GM19025 (cell line): ENCODE data around the gene MOB1B.

Experiments used
- ATAC-seq: cut with Tn5 transposase; IDR thresholded peaks from one replicate; pipeline ENCODE4 v1.9.1; 2021; ENCODE audit warnings: mild to moderate bottlenecking, low read depth, moderate library complexity; ENCODE audit not compliant: unreplicated experiment

The MOB1B gene

DNA sequence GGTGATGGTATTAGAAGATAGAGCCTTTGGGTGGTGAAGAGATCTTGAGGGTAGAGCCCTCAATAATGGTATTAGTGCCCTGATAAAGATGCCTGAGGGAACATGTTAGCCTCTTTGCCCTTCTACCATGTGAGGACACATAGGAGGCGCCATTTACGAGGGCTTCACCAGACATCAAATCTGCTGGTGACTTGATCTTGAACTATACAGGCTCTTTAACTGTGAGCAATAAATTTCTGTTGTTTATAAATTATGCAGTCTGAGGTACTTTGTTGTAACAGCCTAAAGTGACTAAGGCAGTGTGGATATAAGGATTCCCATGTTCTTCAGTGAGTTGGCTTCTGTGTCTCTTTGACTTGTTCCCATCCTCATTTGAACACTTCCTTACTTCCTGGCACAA lies 11.8 kb downstream of the MOB1B start:
- ATAC-seq: no peak

GRCh38 chr4:70914631-70915030 lies 12.5 kb downstream of the MOB1B start:
- no peak for ATAC-seq

DNA sequence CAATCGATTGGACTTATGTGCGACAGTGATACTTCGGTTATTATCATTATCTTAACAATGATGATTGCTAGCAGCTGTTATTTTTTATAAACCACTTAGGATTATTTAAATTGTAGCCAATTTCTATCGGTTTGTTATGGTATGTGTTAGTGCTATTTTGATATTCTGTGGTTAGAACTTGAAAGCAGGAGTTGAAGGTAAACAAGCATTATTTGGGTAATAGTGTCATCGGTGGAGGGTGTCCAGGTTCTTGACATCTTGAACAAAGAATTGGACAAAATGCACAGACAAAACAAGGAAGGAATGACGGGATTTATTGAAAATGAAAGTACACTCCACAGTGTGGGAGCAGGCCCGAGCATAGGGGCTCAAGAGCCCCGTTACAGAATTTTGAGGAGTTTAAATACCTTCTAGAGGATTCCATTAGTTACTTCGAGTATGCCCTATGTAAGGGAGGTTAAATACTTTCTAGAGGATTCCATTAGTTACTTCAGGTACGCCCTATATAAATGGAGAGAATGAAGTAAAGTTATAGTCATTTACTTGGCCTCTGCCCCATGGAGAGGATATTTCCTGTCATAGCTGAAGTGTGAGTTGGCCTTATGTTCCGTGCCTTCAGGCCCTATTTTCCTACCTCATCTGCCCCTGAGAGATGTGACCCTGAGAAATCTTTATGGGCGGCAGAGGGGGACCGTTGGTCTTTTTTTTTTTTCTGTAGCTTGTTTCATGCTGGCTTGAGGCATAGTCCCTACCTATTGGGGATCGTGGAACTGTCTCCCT lies 13.1 kb downstream of the MOB1B start:
- no peak for ATAC-seq

- no peak for ATAC-seq
Measured at GRCh38 chr4:70915874-70916559, 13.8 kb downstream of the MOB1B start.

DNA sequence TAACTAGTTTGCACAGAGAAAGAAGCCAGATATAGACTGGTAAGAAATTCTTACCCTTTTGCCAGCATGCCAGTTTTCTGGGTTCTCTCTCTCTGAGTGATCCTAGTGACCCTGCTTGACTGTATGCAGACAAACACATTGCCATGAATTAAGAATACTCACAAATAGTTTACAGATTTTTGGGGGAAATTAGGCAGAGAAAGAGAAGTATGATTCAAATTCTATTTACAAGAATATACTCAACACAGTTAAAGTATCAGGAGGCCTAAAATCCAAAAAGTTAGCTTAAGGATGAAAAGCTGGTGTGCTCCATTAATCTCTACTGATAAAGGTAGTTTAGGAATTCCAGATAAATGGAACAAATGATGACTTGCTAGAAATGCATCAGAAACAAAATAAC lies 18.4 kb downstream of the MOB1B start:
- ATAC-seq: no peak

DNA sequence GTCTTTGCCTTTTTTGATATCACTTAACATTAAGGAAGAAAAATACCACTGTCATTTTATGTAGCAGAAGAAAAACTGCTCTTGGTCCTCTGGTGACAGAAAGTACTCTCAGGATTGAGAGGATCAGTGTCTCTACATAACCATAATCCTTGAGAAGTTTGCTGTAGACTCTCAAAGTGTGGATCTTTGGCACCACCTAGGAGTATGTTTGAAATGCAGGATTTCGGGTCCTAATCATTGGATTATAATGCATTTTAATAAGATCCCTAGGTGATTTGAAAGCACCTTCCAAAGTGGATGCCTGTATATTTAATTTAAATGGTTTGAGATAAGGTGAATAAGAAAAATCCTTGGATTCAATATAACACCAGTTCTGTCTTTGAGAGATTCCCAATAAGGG lies 23.2 kb downstream of the MOB1B start:
- no peak for ATAC-seq

- peak; percentile 80 for ATAC-seq
Measured at GRCh38 chr4:70925899-70926635, 23.9 kb downstream of the MOB1B start.

DNA sequence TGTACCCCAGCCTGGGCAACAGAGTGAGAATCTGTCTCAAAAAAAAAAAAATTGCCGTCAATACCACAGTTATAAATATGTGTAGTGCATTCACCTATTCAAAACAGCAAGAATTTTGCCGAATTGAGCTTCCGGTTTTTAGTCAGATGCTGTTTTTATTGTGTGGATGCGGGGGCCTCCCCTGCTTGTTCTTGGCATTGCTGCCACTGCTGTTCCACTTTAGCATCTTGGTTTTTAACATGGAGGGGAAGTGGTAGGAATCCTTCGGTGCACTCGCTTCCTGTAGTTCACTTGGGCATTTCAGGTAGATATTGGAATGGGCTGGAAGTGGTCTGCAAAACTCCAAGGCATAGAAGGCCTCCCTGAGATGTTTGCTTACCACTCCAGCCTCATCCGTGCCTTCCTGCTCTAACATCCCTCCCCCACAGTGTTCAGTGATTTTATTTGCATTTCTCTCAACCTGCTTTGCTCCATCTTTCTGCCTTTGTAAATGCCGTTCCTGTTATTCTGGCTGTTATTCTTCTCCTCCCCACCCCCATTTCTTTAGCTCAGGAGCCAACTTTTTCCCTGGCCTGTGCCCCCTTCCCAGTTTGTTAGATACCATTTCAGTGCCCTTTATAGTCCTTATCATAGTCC lies 25.5 kb downstream of the MOB1B start:
- peak; percentile 35 for ATAC-seq

DNA sequence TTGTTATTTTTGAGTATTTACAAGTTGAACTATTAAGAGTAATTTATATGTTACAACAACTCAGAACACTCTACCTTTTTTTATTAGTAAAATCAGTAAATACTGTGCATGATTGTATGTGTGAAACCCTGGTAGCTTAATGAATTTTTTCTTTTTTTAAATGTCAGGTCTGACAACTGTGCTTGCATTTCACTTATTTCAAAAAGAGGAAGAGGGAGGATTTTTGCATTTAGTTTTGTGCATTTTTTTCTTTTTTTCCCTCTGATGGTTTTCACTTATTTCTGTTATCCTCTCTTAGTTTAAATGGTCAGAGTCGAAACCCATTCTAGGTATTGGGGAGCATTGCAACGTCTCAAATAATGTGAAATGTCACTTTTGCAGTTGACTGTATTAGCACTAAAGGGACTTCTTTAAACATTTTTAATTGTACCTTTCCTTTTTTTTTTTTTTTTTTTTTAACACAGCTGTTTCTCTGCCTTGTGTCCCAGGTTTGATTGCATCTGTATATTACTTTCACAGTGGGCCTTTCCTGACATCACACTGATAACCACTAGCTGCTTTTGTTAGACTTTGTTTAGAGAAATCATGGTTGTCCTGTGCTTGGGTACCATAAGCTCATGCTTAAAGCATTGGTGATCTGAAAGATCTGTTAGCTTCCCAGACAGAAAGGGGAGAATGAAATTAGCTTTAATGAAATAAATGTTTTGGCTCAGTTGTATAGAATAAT lies 28.5 kb downstream of the MOB1B start:
- ATAC-seq: no peak

DNA sequence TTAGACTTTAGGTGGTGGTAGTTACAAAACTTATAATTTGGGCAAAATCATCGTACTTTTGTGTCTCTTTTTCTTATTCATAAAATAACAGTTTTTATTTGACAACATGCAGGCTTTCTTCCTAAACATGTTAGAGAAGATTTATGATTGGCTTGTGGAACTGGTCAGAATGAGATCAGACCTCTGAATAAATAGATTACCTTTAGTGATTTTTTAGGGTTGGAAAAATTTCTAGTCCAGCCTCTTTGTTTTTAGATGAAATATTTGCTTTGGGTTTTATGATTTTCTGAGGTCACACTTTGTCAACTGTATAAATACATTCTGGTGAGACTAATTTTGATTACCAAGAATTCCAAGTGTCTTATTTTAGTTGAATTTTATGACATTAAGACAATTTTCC lies 29.2 kb downstream of the MOB1B start:
- no peak for ATAC-seq

- ATAC-seq: no peak
Measured at GRCh38 chr4:70932984-70933383, 30.8 kb downstream of the MOB1B start.

GRCh38 chr4:70935038-70935695 lies 33.0 kb downstream of the MOB1B start:
- no peak for ATAC-seq

DNA sequence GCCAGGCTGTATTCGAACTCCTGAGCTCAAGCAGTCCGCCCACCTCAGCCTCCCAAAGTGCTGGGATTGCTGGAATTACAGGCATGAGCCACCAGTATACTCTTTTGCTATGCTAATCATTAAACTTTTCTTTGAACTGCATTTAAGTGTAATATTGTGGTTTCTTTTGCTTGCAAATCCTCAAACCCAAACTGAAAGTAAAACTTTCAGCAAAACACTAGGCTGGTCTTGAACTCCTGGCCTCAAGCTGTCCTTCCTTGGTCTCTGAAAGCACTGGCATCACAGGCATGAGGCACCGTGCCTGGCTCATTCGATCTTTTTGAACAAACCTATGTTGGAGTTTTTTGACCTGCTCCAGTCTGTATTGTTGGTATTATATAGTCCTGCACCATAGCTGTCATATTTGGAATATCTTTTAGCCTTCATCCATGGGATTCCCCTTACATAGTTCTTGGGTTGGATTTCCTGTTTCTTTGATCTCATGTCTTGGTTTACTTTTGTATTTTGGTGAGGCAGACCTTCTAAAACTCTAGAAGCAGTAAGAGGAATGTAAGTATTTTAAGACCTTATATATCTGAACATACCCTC lies 34.1 kb downstream of the MOB1B start:
- no peak for ATAC-seq

DNA sequence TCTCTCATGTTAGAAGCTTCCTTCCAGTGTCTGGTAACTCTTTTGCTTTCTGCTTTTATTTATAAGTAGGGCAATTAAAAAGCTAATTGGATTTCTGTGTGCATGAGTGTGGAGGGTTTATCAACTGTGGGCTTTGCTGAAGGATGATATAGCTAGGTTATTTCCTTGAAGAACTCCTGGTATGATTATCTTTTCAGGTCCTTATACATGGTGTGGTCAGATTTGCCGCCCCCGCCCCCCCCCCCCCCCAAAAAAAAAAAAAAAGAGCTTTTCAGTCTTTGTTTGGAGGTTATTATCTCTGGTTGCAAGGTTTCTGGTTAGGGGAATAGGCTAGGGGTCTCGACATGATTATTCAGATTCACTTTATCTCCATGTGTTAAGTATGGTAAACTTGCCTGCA lies 35.9 kb downstream of the MOB1B start:
- no peak for ATAC-seq

DNA sequence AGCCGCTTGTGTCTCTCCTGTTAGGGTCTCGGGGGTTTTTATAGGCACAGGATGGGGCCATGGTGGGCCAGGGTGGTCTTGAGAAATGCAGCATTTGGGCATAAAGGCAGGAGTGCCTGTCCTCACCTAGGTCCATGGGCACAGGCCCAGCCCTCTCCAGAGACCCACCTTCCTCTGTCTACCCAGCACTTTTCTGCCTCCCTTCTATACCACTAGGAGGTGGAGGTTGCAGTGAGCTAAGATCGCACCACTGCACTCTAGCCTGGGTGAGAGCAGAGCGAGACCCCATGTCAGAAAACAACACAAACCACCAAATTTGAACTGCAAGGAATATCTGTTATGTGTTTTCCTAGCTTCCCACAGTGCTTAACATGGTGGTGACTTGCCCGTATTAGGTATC lies 38.0 kb downstream of the MOB1B start:
- no peak for ATAC-seq

GRCh38 chr4:70943114-70943513 lies 40.9 kb downstream of the MOB1B start:
- ATAC-seq: no peak

DNA sequence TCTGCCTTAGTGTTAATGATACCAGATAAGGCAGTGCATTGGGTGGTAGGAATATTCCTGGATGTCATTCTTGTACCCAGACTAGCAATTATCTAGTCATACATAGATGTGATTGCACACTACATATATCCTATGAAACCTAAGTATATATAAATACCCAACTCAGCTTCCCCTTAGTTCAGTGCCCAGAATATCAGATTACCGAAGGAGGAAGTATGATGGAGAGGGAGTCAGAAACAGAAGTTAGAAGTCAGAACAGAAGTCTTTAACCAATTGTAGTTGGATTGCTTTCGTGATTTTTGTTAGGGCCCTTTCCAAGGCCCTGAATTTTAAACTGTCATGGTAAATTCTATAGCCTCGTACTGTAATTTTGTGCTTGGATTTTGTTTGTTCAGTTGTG lies 42.9 kb downstream of the MOB1B start:
- ATAC-seq: no peak

DNA sequence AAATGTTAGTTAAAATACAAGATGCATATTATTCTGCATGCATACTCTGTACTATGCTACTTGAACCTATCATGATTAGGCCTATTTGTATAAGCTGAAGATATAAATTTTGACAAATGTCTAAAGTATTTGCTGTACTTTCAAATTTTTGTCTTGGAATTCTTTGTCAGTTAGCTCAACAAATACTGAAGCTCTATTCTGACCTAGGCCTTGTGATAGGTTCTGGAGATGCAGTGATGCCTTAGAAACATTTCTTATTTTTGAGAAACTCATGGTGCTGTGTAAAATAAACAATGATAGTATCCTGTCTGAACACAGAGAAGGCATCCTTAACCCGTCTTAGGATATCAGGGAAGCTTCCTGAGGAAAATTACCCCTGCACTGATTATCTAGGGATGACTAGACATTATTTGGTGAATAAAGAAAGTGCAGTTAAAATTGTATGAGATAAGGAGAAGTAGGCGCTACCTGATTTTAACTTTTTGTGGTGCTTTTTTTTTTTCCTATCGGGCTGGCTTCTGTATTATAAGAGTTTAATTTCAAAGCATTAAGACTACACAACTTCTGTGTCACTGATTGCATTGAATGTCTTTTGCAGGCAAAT lies 43.4 kb downstream of the MOB1B start:
- no peak for ATAC-seq

GRCh38 chr4:70946939-70947338 lies 44.8 kb downstream of the MOB1B start:
- ATAC-seq: no peak
